ENCODE data around the gene INTS15. TPM values are rescaled to one million over a fixed set of nuclear protein-coding genes. Genes with fewer than 3 reads are reported as not detected.

Gene INTS15
- total RNA-seq, 1 donor from 2014 or later: 33.2 TPM

DNA sequence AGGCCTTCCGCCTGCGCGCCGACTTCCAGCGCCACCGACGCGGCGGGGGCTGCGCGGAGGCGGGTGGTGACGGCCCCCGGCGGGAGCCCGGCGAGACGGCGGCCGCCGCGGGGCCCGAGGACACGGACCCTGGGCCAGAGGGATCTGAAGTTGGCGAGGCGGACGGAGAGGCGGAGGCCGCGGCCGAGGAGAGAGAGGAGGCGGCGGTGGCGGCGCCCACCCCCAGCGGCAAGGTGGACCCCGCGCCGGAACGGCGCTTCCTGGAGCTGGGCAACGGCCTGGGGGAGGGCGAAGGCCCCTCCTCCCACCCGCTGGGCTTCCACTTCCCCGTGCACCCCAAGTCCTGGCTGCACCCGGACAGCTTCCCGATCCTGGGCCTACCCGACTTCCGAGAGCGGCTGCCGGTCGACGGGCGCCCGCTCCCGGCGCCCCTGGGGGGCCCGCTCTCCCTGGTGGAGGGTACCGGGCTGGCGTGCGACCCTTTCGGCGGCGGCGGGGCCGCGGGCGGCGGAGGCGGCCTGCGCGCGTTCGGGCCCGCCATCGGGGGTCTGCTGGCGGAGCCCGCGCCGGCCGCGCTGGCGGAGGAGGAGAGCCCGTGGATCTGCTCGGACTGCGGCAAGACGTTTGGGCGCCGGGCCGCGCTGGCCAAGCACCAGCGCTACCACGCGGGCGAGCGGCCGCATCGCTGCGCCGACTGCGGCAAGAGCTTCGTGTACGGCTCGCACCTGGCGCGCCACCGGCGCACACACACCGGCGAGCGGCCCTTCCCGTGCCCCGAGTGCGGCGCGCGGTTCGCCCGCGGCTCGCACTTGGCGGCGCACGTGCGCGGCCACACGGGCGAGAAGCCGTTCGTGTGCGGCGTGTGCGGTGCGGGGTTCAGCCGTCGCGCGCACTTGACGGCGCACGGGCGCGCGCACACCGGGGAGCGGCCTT, 63.5 kb downstream of the INTS15 start:
- TF ChIP-seq, protein P1, sequence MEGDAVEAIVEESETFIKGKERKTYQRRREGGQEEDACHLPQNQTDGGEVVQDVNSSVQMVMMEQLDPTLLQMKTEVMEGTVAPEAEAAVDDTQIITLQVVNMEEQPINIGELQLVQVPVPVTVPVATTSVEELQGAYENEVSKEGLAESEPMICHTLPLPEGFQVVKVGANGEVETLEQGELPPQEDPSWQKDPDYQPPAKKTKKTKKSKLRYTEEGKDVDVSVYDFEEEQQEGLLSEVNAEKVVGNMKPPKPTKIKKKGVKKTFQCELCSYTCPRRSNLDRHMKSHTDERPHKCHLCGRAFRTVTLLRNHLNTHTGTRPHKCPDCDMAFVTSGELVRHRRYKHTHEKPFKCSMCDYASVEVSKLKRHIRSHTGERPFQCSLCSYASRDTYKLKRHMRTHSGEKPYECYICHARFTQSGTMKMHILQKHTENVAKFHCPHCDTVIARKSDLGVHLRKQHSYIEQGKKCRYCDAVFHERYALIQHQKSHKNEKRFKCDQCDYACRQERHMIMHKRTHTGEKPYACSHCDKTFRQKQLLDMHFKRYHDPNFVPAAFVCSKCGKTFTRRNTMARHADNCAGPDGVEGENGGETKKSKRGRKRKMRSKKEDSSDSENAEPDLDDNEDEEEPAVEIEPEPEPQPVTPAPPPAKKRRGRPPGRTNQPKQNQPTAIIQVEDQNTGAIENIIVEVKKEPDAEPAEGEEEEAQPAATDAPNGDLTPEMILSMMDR (IDR thresholded peaks at IDR 0.05): no peak
- Histone ChIP-seq H3K4me3 (no peak overlapping the region), H3K4me1 (no peaks in the 10 kb centered on the region), H3K27me3 (ENCODE audit: low read depth) (no peaks in the 10 kb centered on the region), H3K27ac (no peak overlapping the region), H3K36me3 (peaks cover 60% of the 10 kb centered on the region), H3K9me3 (peaks cover 6% of the 10 kb centered on the region)
- no peak for ATAC-seq
- intact Hi-C loops (cut with DNase I): no loop called here
- DNase-seq: no peak

DNA sequence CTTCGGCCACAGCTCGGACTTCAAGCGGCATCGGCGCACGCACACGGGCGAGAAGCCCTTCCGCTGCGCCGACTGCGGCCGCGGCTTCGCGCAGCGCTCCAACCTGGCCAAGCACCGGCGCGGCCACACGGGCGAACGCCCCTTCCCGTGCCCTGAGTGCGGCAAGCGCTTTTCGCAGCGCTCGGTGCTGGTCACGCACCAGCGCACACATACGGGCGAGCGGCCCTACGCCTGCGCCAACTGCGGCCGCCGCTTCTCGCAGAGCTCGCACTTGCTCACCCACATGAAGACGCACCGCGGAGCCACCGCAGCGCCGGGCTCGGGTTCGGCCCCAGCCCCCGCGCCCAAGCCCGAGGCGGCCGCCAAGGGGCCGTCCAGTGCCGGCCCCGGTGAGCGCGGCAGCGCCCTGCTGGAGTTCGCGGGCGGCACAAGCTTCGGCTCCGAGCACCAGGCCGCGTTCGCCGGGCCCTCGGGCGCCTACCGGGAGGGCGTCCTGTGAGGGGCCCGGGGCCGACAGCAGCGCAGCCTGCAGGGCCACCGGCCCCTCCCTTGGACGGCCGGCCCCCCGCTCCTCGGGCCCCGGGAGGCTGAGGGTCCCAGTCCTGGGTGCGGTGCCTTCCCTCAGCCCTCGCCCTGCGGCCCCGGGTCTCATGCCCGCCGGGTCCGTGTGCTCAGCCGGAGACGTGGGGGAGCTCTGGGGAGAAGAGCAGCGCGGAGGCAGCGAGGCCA, 64.5 kb downstream of the INTS15 start:
- TF ChIP-seq, protein P1 (IDR thresholded peaks at IDR 0.05): no peak
- ATAC-seq (no peak), DNase-seq (no peak)
- H3K4me3 ChIP-seq: no peak overlapping the region
- intact Hi-C loops (cut with DNase I): no loop called here
- no peaks in the 10 kb centered on the region for H3K27me3 ChIP-seq (ENCODE audit: low read depth)
- peaks cover 52% of the 10 kb centered on the region for H3K36me3 ChIP-seq
- peaks cover 6% of the 10 kb centered on the region for H3K9me3 ChIP-seq
- H3K27ac ChIP-seq: no peak overlapping the region
- no peaks in the 10 kb centered on the region for H3K4me1 ChIP-seq

DNA sequence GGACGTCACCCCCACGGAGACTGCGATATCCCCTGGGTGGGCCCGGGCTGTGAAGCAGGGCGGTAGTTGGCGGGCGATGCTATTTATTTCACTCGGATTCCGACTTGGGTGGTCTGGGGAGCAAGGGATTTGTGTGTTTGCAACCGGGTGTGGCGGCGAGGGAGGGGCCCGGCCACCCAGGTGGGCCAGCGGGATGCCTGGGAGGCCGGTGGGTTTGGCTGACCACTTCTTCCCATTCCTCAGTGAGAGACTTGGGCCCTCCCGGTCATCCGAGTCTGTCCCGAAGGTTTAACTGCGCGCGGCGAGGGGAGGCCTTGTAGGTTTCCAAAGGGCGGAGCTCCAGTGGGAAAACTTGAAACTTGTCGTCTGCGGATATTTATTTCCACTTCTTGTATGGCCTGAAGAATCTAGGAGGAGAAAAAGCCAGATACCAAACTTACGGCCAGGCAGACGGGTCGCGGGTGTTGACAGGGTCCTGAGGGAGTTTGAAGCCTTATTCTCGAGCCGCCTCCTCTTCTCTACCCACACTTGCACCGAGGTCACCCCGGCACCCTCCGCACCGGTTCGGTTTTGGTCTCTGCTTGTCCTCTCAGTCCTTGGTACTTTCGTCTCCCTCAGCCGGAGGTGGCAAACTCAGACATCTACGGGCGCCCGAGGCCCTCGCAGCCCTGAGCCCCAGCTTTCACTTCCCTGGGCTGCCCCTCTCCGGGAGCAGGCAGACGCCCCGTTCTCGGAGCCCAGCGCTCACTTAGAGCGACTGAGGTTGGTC, 65.2 kb downstream of the INTS15 start:
- TF ChIP-seq, protein P1 (IDR thresholded peaks at IDR 0.05): no peak
- Histone ChIP-seq H3K4me1 (no peaks in the 10 kb centered on the region), H3K9me3 (peaks cover 6% of the 10 kb centered on the region), H3K36me3 (peaks cover 45% of the 10 kb centered on the region), H3K4me3 (no peak overlapping the region), H3K27ac (no peak overlapping the region), H3K27me3 (ENCODE audit: low read depth) (no peaks in the 10 kb centered on the region)
- ATAC-seq (no peak), DNase-seq (no peak)
- intact Hi-C loops (cut with DNase I): no loop called here

DNA sequence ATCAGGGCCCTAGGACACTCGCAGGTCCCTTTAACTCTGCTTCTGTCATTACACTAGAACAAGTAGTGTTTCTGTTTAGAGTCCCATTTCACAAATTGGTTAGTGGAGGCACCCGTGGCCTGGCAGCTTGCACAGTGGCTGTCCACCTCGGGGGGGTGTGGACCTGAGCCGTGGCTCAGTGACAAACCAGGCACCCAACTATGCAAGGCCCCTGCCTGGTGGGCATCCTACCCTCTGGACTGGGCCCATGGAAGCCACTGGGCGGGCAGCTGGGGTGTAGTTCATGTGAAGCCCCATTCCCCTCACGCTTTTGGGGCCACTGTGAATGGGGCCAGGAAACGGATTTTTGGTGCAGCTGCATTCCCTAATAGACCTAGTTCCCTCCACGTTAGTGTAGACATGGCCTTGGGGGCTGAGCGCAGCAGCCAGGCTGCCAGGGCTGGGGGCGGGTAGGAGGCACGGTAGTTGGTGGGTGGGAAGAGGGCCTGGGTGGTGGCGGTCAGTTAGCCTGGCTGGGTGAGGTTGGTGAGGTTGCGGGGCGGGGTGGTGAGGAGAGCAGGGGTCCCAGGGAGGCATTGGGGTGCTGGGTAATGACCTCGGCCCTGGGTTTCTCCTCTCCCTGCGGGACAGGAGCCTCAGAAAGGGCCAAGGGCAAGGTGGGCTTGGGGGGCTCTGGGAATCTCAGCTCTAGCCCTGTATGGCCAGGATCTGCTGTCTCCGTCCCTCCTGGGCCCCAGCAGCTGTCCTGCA, 66.0 kb downstream of the INTS15 start:
- H3K4me1 ChIP-seq: no peaks in the 10 kb centered on the region
- intact Hi-C loops (cut with DNase I): no loop called here
- TF ChIP-seq, protein P1 (IDR thresholded peaks at IDR 0.05): no peak
- DNase-seq (no peak), ATAC-seq (no peak)
- peaks cover 37% of the 10 kb centered on the region for H3K36me3 ChIP-seq
- no peak overlapping the region for H3K27ac ChIP-seq
- H3K4me3 ChIP-seq: no peak overlapping the region
- H3K9me3 ChIP-seq: peaks cover 6% of the 10 kb centered on the region
- no peaks in the 10 kb centered on the region for H3K27me3 ChIP-seq (ENCODE audit: low read depth)

DNA sequence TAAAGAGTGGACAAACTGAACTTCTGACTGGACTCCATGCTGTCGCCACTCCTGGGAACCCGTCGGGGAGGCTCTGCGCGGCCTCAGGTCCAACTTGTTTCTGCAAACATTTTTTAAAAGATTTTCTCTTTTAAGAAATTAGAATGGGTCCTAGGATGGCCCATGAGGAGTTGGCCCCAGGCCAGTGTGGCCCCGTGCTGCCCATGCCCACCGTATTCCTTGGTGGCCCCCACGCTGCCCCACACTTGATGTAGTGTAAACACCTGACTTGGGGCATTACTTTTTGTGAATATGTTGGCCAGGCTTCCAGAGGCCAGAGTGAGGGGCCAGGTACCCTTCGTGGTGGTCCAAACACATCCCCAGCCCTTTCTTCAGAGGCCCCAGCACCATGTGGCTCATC, 66.6 kb downstream of the INTS15 start:
- Histone ChIP-seq H3K27me3 (ENCODE audit: low read depth) (no peaks in the 10 kb centered on the region), H3K4me3 (no peak overlapping the region), H3K4me1 (no peaks in the 10 kb centered on the region), H3K27ac (no peak overlapping the region), H3K36me3 (peaks cover 31% of the 10 kb centered on the region), H3K9me3 (peaks cover 6% of the 10 kb centered on the region)
- TF ChIP-seq, protein P1 (IDR thresholded peaks at IDR 0.05): no peak
- DNase-seq: no peak
- intact Hi-C loops (cut with DNase I): no loop called here
- ATAC-seq: no peak

All from lower lobe of right lung (tissue), 2 donors.